Measurements from ENCODE around the gene TAB3. TPM values are rescaled to one million over a fixed set of nuclear protein-coding genes. Genes with fewer than 3 reads are reported as not detected.

Gene TAB3
- total and polyA plus RNA-seq, 2 of the 4 experiments (the other 2 are of a cell fraction): 4.7 to 6.4 TPM

DNA sequence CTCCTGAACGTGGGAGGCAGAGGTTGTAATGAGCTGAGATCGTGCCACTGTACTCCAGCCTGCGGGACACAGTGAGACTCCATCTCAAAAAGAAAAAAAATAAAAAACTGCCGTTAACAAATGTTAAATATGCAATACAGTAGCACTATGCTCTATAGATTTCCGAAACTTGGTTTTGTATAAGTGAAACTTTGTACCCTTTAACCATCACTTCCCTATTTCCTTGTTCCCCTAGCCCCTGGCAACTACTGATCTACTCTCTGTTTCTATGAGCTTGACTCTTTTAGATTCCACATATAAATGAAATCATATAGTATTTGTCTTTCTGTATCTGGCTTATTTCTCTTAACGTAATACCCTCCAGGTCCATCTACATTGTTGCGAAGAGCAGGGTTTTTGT is 74.1 kb downstream of the TAB3 start:
- H3K4me3 ChIP-seq (ENCODE audit: insufficient read depth, low read depth, low read length): no peak overlapping the region
- no peak overlapping the region for H2BK20ac ChIP-seq (ENCODE audit: low read depth, low read length)
- ChIA-PET POLR2A (ENCODE audit: unreplicated experiment) (no interaction called here), CTCF (no interaction called here)
- DNase-seq (no peak), ATAC-seq (ENCODE audit: low read depth) (no peak)
- no peak for TF ChIP-seq USF2 (IDR thresholded peaks at IDR 0.05; ENCODE audit: low read depth, low read length)
- no peak for TF ChIP-seq MAFK (IDR thresholded peaks at IDR 0.05; ENCODE audit: low read depth, low read length)
- no peak for TF ChIP-seq MAZ (IDR thresholded peaks at IDR 0.05; ENCODE audit: borderline replicate concordance, low read depth, low read length)
- no peak for TF ChIP-seq MXI1 (IDR thresholded peaks at IDR 0.05; ENCODE audit: borderline replicate concordance, low read depth, low read length)
- no peak for TF ChIP-seq ELK1 (IDR thresholded peaks at IDR 0.05; ENCODE audit: borderline replicate concordance, low read depth, low read length)
- no peak for TF ChIP-seq CTCF (conservative IDR thresholded peaks at IDR 0.05; ENCODE audit: low read depth, low read length)
- TF ChIP-seq CHD1 (IDR thresholded peaks at IDR 0.05; ENCODE audit: low read depth, low read length): no peak
- TF ChIP-seq RAD21 (IDR thresholded peaks at IDR 0.05; ENCODE audit: low read length): no peak
- TF ChIP-seq POLR2A (IDR thresholded peaks at IDR 0.05; ENCODE audit: low read depth, low read length): no peak
- TF ChIP-seq NFE2L2 (IDR thresholded peaks at IDR 0.05; ENCODE audit: low read depth, low read length): no peak
- TF ChIP-seq RFX5 (IDR thresholded peaks at IDR 0.05; ENCODE audit: low read depth, low read length): no peak
- no peak for TF ChIP-seq SMC3 (IDR thresholded peaks at IDR 0.05; ENCODE audit: low read depth, low read length)
- TF ChIP-seq FOS (IDR thresholded peaks at IDR 0.05; ENCODE audit: low read depth, low read length): no peak
- TF ChIP-seq CEBPB (IDR thresholded peaks at IDR 0.05; ENCODE audit: low read depth, low read length): no peak
- TF ChIP-seq BHLHE40 (IDR thresholded peaks at IDR 0.05; ENCODE audit: low read depth, low read length): no peak
- TF ChIP-seq RCOR1 (IDR thresholded peaks at IDR 0.05; ENCODE audit: insufficient replicate concordance, low read length): no peak
- no peaks in the 10 kb centered on the region for H3K4me1 ChIP-seq (ENCODE audit: control insufficient read depth, insufficient read depth, low read length)
- no CpG with 5 or more reads among the region's 7 CpGs for WGBS, 2 experiments (ENCODE audit: extremely low coverage in 2 of 2, insufficient read length in 1 of 2)
- no peak overlapping the region for H4K8ac ChIP-seq (ENCODE audit: low read depth in 2 of 2, low read length in 2 of 2)
- H3K56ac ChIP-seq (ENCODE audit: extremely low read depth, insufficient read depth, low read length): no peak overlapping the region
- no peak overlapping the region for H4K91ac ChIP-seq (ENCODE audit: insufficient read depth, low read depth, low read length)
- H3K23ac ChIP-seq (ENCODE audit: low read depth, low read length): no peak overlapping the region
- H3K79me1 ChIP-seq (ENCODE audit: low read depth in 1 of 2, low read length in 2 of 2): no peaks in the 10 kb centered on the region
- no peak overlapping the region for H2BK120ac ChIP-seq (ENCODE audit: low read depth, low read length)
- no peak overlapping the region for H4K5ac ChIP-seq (ENCODE audit: low read depth, low read length)
- no peak overlapping the region for H2AK5ac ChIP-seq (ENCODE audit: low read depth, low read length)
- no peak overlapping the region for H3K27ac ChIP-seq (ENCODE audit: insufficient read depth, low read length)
- no peak overlapping the region for H2AK9ac ChIP-seq (replicated peaks; ENCODE audit: low read depth, low read length, poor library complexity)
- H3K27me3 ChIP-seq (ENCODE audit: control insufficient read depth, insufficient read depth, low read length): no peaks in the 10 kb centered on the region
- no peak overlapping the region for H2AFZ ChIP-seq (replicated peaks; ENCODE audit: low read length, poor library complexity)
- BruUV-seq (replicated peaks): no TSS peak
- no peak overlapping the region for H3K4ac ChIP-seq (ENCODE audit: low read depth, low read length)
- no peak overlapping the region for H2BK15ac ChIP-seq (ENCODE audit: low read depth, low read length)
- in situ Hi-C loops (cut with MboI; ENCODE audit: low sequenced_read_pairs): no loop called here
- H3K9me1 ChIP-seq (ENCODE audit: insufficient read depth, low read length): no peaks in the 10 kb centered on the region
- no peaks in the 10 kb centered on the region for H3K9me3 ChIP-seq (ENCODE audit: control insufficient read depth, insufficient read depth, low read length)
- H3K4me2 ChIP-seq (ENCODE audit: low read depth, low read length): no peak overlapping the region
- no peaks in the 10 kb centered on the region for H4K20me1 ChIP-seq (ENCODE audit: insufficient read depth, low read length)
- H2BK5ac ChIP-seq (ENCODE audit: low read depth, low read length, poor library complexity, severe bottlenecking): no peak overlapping the region
- no peak overlapping the region for H3K9ac ChIP-seq (ENCODE audit: low read depth, low read length)
- dilution Hi-C loops (cut with HindIII; ENCODE audit: low sequenced_read_pairs, unreplicated experiment): no loop called here
- no peak overlapping the region for H3K18ac ChIP-seq (ENCODE audit: low read depth, low read length)
- no peaks in the 10 kb centered on the region for H3K36me3 ChIP-seq (ENCODE audit: control insufficient read depth, insufficient read depth, low read length)
- no peak overlapping the region for H3K14ac ChIP-seq (replicated peaks; ENCODE audit: low read depth, low read length)
- intact Hi-C loops (cut with micrococcal nuclease): no loop called here

Data from IMR-90 (cell line).